GM12878 (cell line): ENCODE measurements around the gene KASH5. TPM values are rescaled to one million over a fixed set of nuclear protein-coding genes. Genes with fewer than 3 reads are reported as not detected.

Source experiments
- BCL11A ChIP-seq: IDR thresholded peaks from 2 replicates; pipeline ENCODE4 v1.6.1; 2011; ENCODE audit warnings: low read depth, low read length
- BMI1 ChIP-seq: fragments of 450-650 bp; IDR thresholded peaks from 2 replicates; pipeline ENCODE4 v1.6.1; 2016; ENCODE audit warnings: mild to moderate bottlenecking, moderate library complexity, borderline replicate concordance
- CHD1 ChIP-seq: IDR thresholded peaks from 2 replicates; pipeline ENCODE4 v1.6.1; 2012; ENCODE audit warnings: low read depth, low read length, improper control_type of control experiment
- EED ChIP-seq: sonication (generic); IDR thresholded peaks from 2 replicates; pipeline ENCODE4 v1.6.1; 2016; ENCODE audit warnings: antibody characterized with exemption, low read depth
- ESRRA ChIP-seq: IDR thresholded peaks from 2 replicates; pipeline ENCODE4 v1.6.1; 2012; ENCODE audit warnings: mild to moderate bottlenecking, low read length, improper control_type of control experiment
- FOXK2 ChIP-seq: fragments of 450-650 bp; IDR thresholded peaks from 2 replicates; pipeline ENCODE4 v1.6.1; 2017; ENCODE audit warnings: mild to moderate bottlenecking, moderate library complexity
- HDAC2 ChIP-seq: fragments of 200-600 bp; sonication (generic); IDR thresholded peaks from 2 replicates; pipeline ENCODE4 v1.6.1; 2017
- JUND ChIP-seq: IDR thresholded peaks from 2 replicates; pipeline ENCODE4 v1.6.1; 2012; ENCODE audit warnings: low read depth, mild to moderate bottlenecking, low read length, improper control_type of control experiment, moderate library complexity
- NBN ChIP-seq: fragments of 450-650 bp; IDR thresholded peaks from 2 replicates; pipeline ENCODE4 v1.6.1; 2016
- PML ChIP-seq: IDR thresholded peaks from 2 replicates; pipeline ENCODE4 v1.6.1; 2012; ENCODE audit warnings: low read length, inconsistent platforms
- RAD51 ChIP-seq: fragments of 450-650 bp; IDR thresholded peaks from 2 replicates; pipeline ENCODE4 v1.6.1; 2016; ENCODE audit warnings: moderate library complexity, mild to moderate bottlenecking, inconsistent platforms
- TCF7 ChIP-seq: IDR thresholded peaks from 2 replicates; pipeline ENCODE4 v1.6.1; 2014; ENCODE audit warnings: antibody characterized with exemption, borderline replicate concordance
- ZNF207 ChIP-seq: fragments of 450-650 bp; IDR thresholded peaks from 2 replicates; pipeline ENCODE4 v1.6.1; 2014; ENCODE audit warnings: antibody characterized with exemption, mild to moderate bottlenecking, borderline replicate concordance
- polyA plus RNA-seq, 11 experiments: library from polyadenylated mRNA; depleted of rRNA in 4 of 11; unstranded in 6 of 11; stranded (reverse) in 5 of 11; fragments of >200 nt; fragmentation: Nextera tagmentation in 4 of 11; fragmentation: Illumina TruSeq in 1 of 11; extraction: Ambion mirVana in 4 of 11; extraction: Trizol in 1 of 11; gene quantifications; 1 replicate in 1 of 11; 2 replicates in 10 of 11; pipeline versions ENCODE4 v1.2.1 to v1.2.3, GENCODE V29; 2011 to 2016; ENCODE audit warnings: inconsistent platforms in 2 of 11, missing spikeins in 2 of 11, low read depth in 1 of 11
- total RNA-seq, 4 experiments: library from RNA; depleted of rRNA in 3 of 4; stranded (reverse); fragments of >200 nt in 3 of 4; fragmentation: Illumina TruSeq in 1 of 4; extraction: Trizol in 1 of 4; gene quantifications; 2 replicates each; pipeline versions ENCODE4 v1.2.1 to v1.2.3, GENCODE V29; 2013 to 2021
- TF ChIP-seq, protein P1 (sequence below): IDR thresholded peaks from 2 replicates; pipeline ENCODE4 v1.6.1; 2011; ENCODE audit warnings: borderline replicate concordance, low read depth, mild to moderate bottlenecking, moderate library complexity, low read length; ENCODE audit not compliant: insufficient read depth, poor library complexity, severe bottlenecking
- TF ChIP-seq, protein P2 (sequence below): fragments of 450-650 bp; IDR thresholded peaks from 2 replicates; pipeline ENCODE4 v1.6.1; 2017; ENCODE audit warnings: mild to moderate bottlenecking, moderate library complexity
- TF ChIP-seq, protein P3 (sequence below): fragments of 450-650 bp; IDR thresholded peaks from 2 replicates; pipeline ENCODE4 v1.6.1; 2018; ENCODE audit warnings: mild to moderate bottlenecking, low read depth, moderate library complexity; ENCODE audit not compliant: partially characterized antibody
- TF ChIP-seq, protein P4 (sequence below): IDR thresholded peaks from 2 replicates; pipeline ENCODE4 v1.6.1; 2012; ENCODE audit warnings: improper control_type of control experiment, low read depth, low read length; ENCODE audit not compliant: insufficient replicate concordance

The KASH5 gene
- total and polyA plus RNA-seq, 10 of the 15 experiments (the other 5 are each of a cell fraction or from before 2014, with no cell fraction given) = 0.03 to 0.06 (median 0.05) TPM; not detected in 7

DNA sequence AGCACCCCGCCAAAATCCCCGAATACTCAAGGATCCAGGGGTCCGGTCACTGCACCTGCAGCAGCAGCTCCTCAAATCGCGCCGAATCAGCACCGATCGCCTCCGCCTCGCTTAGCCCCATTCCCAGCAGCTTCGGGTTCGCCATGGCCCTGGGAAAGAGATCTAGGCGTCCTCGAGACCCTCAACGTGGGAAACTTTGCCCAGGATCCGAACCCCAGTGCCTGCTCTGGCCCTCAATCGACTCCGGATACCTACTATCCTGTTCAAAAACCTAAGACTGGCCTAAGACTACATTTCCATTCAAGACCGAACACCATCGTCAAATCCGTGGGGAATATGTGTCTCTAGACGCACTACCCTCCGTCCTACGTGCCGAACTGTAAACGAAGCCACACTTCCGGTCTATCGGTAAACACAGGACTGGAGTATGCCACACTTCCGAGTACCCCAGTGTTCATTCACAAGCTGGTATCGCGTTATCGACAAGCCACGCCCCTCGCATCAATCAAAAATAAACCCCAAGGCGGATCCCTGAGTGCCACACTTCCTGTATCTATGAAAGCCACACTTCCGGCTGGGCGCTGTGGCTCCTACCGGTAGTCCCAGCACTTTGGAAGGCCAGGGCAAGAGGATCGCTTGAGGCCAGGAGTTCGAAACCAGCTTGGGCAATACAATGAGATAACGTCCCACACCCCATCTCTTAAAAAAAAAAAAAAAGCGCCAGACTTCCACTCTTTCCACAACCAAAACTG lies 63.6 kb downstream of the KASH5 start, which contains the start of gene PIH1D1 (continued):
- TF ChIP-seq, protein P1, sequence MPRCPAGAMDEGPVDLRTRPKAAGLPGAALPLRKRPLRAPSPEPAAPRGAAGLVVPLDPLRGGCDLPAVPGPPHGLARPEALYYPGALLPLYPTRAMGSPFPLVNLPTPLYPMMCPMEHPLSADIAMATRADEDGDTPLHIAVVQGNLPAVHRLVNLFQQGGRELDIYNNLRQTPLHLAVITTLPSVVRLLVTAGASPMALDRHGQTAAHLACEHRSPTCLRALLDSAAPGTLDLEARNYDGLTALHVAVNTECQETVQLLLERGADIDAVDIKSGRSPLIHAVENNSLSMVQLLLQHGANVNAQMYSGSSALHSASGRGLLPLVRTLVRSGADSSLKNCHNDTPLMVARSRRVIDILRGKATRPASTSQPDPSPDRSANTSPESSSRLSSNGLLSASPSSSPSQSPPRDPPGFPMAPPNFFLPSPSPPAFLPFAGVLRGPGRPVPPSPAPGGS = no peak
- TF ChIP-seq ZNF207 (peak; percentile 41; the same call in 1 of the 2 replicates), CHD1 (no peak), FOXK2 (peak; percentile 91), BMI1 (no peak), NBN (peak; percentile 62; the same call in 1 of the 2 replicates), BCL11A (0 out of 2 replicates have a peak, but pooled peaks have one; percentile 8), TCF7 (no peak), PML (peak; percentile 63; the same call in 1 of the 2 replicates), ESRRA (no peak), RAD51 (no peak), JUND (no peak), EED (peak; percentile 20; the same call in 1 of the 2 replicates), HDAC2 (no peak)
- TF ChIP-seq, protein P2, sequence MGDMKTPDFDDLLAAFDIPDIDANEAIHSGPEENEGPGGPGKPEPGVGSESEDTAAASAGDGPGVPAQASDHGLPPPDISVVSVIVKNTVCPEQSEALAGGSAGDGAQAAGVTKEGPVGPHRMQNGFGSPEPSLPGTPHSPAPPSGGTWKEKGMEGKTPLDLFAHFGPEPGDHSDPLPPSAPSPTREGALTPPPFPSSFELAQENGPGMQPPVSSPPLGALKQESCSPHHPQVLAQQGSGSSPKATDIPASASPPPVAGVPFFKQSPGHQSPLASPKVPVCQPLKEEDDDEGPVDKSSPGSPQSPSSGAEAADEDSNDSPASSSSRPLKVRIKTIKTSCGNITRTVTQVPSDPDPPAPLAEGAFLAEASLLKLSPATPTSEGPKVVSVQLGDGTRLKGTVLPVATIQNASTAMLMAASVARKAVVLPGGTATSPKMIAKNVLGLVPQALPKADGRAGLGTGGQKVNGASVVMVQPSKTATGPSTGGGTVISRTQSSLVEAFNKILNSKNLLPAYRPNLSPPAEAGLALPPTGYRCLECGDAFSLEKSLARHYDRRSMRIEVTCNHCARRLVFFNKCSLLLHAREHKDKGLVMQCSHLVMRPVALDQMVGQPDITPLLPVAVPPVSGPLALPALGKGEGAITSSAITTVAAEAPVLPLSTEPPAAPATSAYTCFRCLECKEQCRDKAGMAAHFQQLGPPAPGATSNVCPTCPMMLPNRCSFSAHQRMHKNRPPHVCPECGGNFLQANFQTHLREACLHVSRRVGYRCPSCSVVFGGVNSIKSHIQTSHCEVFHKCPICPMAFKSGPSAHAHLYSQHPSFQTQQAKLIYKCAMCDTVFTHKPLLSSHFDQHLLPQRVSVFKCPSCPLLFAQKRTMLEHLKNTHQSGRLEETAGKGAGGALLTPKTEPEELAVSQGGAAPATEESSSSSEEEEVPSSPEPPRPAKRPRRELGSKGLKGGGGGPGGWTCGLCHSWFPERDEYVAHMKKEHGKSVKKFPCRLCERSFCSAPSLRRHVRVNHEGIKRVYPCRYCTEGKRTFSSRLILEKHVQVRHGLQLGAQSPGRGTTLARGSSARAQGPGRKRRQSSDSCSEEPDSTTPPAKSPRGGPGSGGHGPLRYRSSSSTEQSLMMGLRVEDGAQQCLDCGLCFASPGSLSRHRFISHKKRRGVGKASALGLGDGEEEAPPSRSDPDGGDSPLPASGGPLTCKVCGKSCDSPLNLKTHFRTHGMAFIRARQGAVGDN = no peak
- TF ChIP-seq, protein P3, sequence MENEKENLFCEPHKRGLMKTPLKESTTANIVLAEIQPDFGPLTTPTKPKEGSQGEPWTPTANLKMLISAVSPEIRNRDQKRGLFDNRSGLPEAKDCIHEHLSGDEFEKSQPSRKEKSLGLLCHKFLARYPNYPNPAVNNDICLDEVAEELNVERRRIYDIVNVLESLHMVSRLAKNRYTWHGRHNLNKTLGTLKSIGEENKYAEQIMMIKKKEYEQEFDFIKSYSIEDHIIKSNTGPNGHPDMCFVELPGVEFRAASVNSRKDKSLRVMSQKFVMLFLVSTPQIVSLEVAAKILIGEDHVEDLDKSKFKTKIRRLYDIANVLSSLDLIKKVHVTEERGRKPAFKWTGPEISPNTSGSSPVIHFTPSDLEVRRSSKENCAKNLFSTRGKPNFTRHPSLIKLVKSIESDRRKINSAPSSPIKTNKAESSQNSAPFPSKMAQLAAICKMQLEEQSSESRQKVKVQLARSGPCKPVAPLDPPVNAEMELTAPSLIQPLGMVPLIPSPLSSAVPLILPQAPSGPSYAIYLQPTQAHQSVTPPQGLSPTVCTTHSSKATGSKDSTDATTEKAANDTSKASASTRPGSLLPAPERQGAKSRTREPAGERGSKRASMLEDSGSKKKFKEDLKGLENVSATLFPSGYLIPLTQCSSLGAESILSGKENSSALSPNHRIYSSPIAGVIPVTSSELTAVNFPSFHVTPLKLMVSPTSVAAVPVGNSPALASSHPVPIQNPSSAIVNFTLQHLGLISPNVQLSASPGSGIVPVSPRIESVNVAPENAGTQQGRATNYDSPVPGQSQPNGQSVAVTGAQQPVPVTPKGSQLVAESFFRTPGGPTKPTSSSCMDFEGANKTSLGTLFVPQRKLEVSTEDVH = peak; percentile 54
- TF ChIP-seq, protein P4, sequence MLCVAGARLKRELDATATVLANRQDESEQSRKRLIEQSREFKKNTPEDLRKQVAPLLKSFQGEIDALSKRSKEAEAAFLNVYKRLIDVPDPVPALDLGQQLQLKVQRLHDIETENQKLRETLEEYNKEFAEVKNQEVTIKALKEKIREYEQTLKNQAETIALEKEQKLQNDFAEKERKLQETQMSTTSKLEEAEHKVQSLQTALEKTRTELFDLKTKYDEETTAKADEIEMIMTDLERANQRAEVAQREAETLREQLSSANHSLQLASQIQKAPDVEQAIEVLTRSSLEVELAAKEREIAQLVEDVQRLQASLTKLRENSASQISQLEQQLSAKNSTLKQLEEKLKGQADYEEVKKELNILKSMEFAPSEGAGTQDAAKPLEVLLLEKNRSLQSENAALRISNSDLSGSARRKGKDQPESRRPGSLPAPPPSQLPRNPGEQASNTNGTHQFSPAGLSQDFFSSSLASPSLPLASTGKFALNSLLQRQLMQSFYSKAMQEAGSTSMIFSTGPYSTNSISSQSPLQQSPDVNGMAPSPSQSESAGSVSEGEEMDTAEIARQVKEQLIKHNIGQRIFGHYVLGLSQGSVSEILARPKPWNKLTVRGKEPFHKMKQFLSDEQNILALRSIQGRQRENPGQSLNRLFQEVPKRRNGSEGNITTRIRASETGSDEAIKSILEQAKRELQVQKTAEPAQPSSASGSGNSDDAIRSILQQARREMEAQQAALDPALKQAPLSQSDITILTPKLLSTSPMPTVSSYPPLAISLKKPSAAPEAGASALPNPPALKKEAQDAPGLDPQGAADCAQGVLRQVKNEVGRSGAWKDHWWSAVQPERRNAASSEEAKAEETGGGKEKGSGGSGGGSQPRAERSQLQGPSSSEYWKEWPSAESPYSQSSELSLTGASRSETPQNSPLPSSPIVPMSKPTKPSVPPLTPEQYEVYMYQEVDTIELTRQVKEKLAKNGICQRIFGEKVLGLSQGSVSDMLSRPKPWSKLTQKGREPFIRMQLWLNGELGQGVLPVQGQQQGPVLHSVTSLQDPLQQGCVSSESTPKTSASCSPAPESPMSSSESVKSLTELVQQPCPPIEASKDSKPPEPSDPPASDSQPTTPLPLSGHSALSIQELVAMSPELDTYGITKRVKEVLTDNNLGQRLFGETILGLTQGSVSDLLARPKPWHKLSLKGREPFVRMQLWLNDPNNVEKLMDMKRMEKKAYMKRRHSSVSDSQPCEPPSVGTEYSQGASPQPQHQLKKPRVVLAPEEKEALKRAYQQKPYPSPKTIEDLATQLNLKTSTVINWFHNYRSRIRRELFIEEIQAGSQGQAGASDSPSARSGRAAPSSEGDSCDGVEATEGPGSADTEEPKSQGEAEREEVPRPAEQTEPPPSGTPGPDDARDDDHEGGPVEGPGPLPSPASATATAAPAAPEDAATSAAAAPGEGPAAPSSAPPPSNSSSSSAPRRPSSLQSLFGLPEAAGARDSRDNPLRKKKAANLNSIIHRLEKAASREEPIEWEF = peak; percentile 41
